OCI-LY7 (cell line): ENCODE data around the gene MED15. TPM values are rescaled to one million over a fixed set of nuclear protein-coding genes. Genes with fewer than 3 reads are reported as not detected.
"Not testable (repeated sequence)": the region's sequence is repeated elsewhere in the genome, so short reads cannot be mapped to it uniquely, and the experiment has no call there.

Experiments
- BruUV-seq: library from RNA; stranded (reverse); fragments of 400-500 nt; replicated peaks from 2 replicates; lab custom pipeline; 2021; lab: Mats Ljungman, UMichigan
- CTCF ChIA-PET: fragments of 300-600 bp; sonication (Branson Sonifier 250); formaldehyde crosslinking; loops from one replicate; lab custom pipeline; 2022; ENCODE audit warnings: antibody characterized with exemption; ENCODE audit not compliant: unreplicated experiment; lab: Charles Lee
- POLR2A ChIA-PET: fragments of 300-600 bp; sonication (Branson Sonifier 250); formaldehyde crosslinking; loops from one replicate; lab custom pipeline; 2022; ENCODE audit warnings: antibody characterized with exemption; lab: Charles Lee
- DNase-seq: peaks from one replicate; pipeline ENCODE4 v3.0.0-alpha.2; 2015; ENCODE audit warnings: low spot score
- H2AFZ ChIP-seq: fragments of 200-600 bp; sonication (generic), shearing (Covaris generic); 2 replicates; pipeline ENCODE4 v1.6.1; 2014; ENCODE audit warnings: mild to moderate bottlenecking, antibody characterized with exemption, low read length, moderate library complexity
- H3K27ac ChIP-seq: fragments of 200-600 bp; sonication (generic); 2 replicates; pipeline ENCODE4 v1.5.1; 2014; ENCODE audit warnings: mixed run types, low read depth, mild to moderate bottlenecking, moderate library complexity, low read length, inconsistent platforms; ENCODE audit not compliant: poor library complexity, severe bottlenecking
- H3K36me3 ChIP-seq: fragments of 200-600 bp; sonication (generic); 2 replicates; pipeline ENCODE4 v1.6.1; 2014; ENCODE audit warnings: mild to moderate bottlenecking, antibody characterized with exemption, low read length, moderate library complexity, mixed read lengths; ENCODE audit not compliant: insufficient read depth
- H3K4me1 ChIP-seq: fragments of 200-600 bp; sonication (generic); 2 replicates; pipeline ENCODE4 v1.5.1; 2014; ENCODE audit warnings: mild to moderate bottlenecking, low read length; ENCODE audit not compliant: insufficient read depth, poor library complexity, severe bottlenecking
- H3K4me2 ChIP-seq: fragments of 200-600 bp; sonication (generic); 2 replicates; pipeline ENCODE4 v1.6.1; 2014; ENCODE audit warnings: mild to moderate bottlenecking, low read length
- H3K4me3 ChIP-seq: fragments of 200-600 bp; sonication (generic); 2 replicates; pipeline ENCODE4 v1.5.1; 2014; ENCODE audit warnings: mild to moderate bottlenecking, low read depth, low read length; ENCODE audit not compliant: poor library complexity, severe bottlenecking
- H3K79me2 ChIP-seq: fragments of 200-600 bp; sonication (generic); 2 replicates; pipeline ENCODE4 v1.6.1; 2016; ENCODE audit warnings: low read depth, mild to moderate bottlenecking, low read length, moderate library complexity, mixed read lengths; ENCODE audit not compliant: insufficient read depth
- H3K9me2 ChIP-seq: fragments of 200-600 bp; sonication (generic); 2 replicates; pipeline ENCODE4 v1.6.1; 2016; ENCODE audit warnings: mild to moderate bottlenecking, low read length, mixed read lengths; ENCODE audit not compliant: insufficient read depth
- H3K9me3 ChIP-seq: fragments of 200-600 bp; sonication (generic); 2 replicates; pipeline ENCODE4 v1.6.1; 2014; ENCODE audit warnings: mild to moderate bottlenecking, mixed run types, low read length, mixed read lengths
- H4K20me1 ChIP-seq: fragments of 200-600 bp; sonication (generic); 2 replicates; pipeline ENCODE4 v1.6.1; 2014; ENCODE audit warnings: mild to moderate bottlenecking, antibody characterized with exemption, low read length, moderate library complexity, mixed read lengths; ENCODE audit not compliant: insufficient read depth
- CTCF ChIP-seq: fragments of 200-600 bp; sonication (generic); conservative IDR thresholded peaks from 2 replicates; pipeline ENCODE4 v1.5.1; 2014; ENCODE audit warnings: mild to moderate bottlenecking, antibody characterized with exemption, low read length, moderate library complexity, mixed read lengths
- EZH2phosphoT487 ChIP-seq: fragments of 200-600 bp; sonication (generic); IDR thresholded peaks from 2 replicates; pipeline ENCODE4 v1.6.1; 2018; ENCODE audit warnings: low read depth, borderline replicate concordance, mild to moderate bottlenecking, mixed run types, antibody characterized with exemption, low read length, moderate library complexity, mixed read lengths
- intact Hi-C: fragments of 100-400 bp; cut with micrococcal nuclease; formaldehyde crosslinking; loops from one replicate; pipeline ENCODE4 v1.10.0; 2022; ENCODE audit not compliant: unreplicated experiment
- total RNA-seq, 2 experiments: library from RNA; depleted of rRNA in 1 of 2; stranded (reverse); fragments of >200 nt in 1 of 2; shearing (Covaris generic) in 1 of 2; gene quantifications; 2 replicates each; pipeline ENCODE4 v1.2.3, GENCODE V29; 2014 to 2022

The MED15 gene
- total RNA-seq, 2 experiments from 2014 or later: 28.7 to 79.2 TPM

DNA sequence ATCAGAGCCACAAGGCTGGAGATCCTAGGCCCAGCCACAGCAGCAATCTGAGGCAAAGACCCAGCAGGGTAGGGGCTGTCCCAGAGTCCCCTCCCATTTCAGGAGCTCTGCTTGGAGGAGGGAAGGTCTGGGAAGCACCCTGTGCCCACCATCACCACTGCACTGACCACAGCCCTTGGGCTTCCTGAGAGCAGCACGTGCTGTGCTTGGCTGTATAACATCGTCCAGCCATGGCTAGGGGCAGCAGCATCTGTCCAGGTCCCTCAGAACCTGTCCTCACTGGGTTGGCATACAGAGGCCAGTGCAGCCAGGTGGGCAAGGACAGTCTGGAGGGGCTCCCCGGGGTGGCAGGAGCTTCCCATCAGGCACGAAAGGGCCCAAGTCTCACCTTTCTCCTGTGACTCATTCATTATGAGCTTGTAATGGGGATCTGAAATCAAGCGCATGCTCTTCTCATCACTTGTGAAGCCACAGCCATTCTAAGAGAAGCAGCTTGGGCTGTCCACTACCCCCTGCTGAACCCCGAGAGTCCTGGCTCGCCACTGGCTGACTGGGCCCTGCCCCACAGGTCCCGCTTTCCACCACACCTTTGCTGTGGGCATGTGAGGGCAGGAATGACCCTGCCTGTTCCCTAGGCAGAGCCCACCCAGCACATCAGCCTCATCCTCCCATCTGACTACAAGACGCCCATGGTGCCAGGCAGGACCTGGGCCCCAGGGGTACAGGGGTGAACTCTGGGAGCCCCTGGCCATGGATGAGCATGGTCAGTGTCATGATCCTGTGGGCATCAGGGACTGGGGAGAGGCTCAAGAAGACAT lies 83.3 kb downstream of the MED15 start:
- intact Hi-C loops: no loop called here
- ChIA-PET CTCF (no interaction called here), POLR2A (no interaction called here)
- Histone ChIP-seq H3K27ac (no peak overlapping the region), H3K79me2 (no peaks in the 10 kb centered on the region), H3K9me2 (no peaks in the 10 kb centered on the region), H4K20me1 (no peaks in the 10 kb centered on the region), H3K9me3 (no peaks in the 10 kb centered on the region), H3K36me3 (peaks cover 10% of the 10 kb centered on the region; the same call in 1 of the 2 replicates), H3K4me1 (no peaks in the 10 kb centered on the region), H3K4me2 (no peak overlapping the region), H2AFZ (no peak overlapping the region), H3K4me3 (no peak overlapping the region)
- TF ChIP-seq CTCF: no peak
- TF ChIP-seq EZH2phosphoT487: no peak
- no TSS peak for BruUV-seq
- DNase-seq: no peak

GRCh38 chr22:20591295-20591645 lies 83.9 kb downstream of the MED15 start:
- Histone ChIP-seq H3K4me2 (no peak overlapping the region), H3K4me1 (no peaks in the 10 kb centered on the region), H3K9me2 (no peaks in the 10 kb centered on the region), H3K36me3 (peaks cover 7% of the 10 kb centered on the region; the same call in 1 of the 2 replicates), H3K27ac (no peak overlapping the region), H3K9me3 (no peaks in the 10 kb centered on the region), H4K20me1 (no peaks in the 10 kb centered on the region), H3K4me3 (no peak overlapping the region), H3K79me2 (no peaks in the 10 kb centered on the region), H2AFZ (no peak overlapping the region)
- TF ChIP-seq CTCF: no peak
- TF ChIP-seq EZH2phosphoT487: no peak
- BruUV-seq: no TSS peak
- intact Hi-C loops: no loop called here
- CTCF ChIA-PET: no interaction called here
- DNase-seq: no peak
- POLR2A ChIA-PET: no interaction called here

DNA sequence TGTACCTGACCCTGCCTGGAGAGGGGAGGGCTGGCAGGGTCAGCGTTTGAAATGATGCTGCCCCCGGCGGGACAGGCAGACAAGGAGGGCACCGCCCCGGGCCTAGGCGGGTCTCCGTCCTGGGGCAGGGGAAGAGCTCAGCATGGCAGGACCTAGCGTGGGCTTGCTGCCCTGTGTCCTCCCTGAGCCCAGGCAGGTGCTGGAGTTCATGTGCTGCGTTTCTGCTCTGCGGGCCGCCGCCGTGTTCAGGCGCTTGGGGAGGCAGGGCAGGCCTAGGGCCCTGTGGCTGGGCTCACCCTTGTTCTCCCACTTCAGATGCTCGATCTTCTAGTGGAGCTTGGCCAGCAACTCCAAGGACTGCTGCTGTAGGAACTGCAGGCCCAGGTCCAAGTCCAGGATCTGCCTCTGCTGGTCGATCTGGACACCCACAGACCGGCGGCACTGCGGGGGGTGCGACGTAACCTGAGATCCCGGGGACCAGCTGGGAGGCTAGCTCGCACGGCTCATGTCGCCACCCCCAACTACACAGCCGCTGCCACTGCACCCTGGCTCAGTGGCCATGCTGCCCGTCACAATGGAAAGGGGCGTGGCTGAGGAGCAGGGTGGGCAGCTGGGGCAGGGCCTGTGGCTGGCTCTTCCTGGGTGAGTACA lies 84.4 kb downstream of the MED15 start:
- TF ChIP-seq CTCF (no peak), EZH2phosphoT487 (no peak)
- Histone ChIP-seq H3K4me1 (no peaks in the 10 kb centered on the region), H3K9me2 (no peaks in the 10 kb centered on the region), H3K4me2 (no peak overlapping the region), H2AFZ (no peak overlapping the region), H3K9me3 (no peaks in the 10 kb centered on the region), H4K20me1 (no peaks in the 10 kb centered on the region), H3K79me2 (no peaks in the 10 kb centered on the region), H3K4me3 (no peak overlapping the region), H3K27ac (no peak overlapping the region), H3K36me3 (peaks cover 4% of the 10 kb centered on the region; the same call in 1 of the 2 replicates)
- intact Hi-C loops: no loop called here
- no TSS peak for BruUV-seq
- no peak for DNase-seq
- ChIA-PET CTCF (no interaction called here), POLR2A (no interaction called here)

DNA sequence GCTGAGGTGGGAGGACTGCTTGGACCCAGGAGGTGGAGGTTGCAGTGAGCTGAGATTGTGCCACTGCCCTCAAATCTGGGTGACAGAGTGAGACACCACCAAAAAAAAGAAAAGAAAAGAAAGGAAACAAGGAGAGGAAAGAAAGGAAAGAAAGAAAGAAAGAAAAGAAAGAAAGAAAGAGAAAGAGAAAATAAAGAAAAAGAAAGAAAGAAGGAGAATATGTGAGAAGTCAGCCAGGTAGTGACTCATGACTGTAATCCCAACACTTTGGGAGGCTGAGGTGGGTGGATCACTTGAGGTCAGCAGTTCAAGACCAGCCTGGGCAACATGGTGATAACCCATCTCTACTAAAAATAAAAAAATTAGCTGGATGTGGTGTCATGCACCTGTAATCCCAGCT lies 86.6 kb downstream of the MED15 start:
- POLR2A ChIA-PET, intact Hi-C loops, H4K20me1 ChIP-seq, DNase-seq, H3K9me3 ChIP-seq, BruUV-seq, H3K4me3 ChIP-seq, H3K4me1 ChIP-seq, H3K79me2 ChIP-seq, H3K9me2 ChIP-seq, H3K36me3 ChIP-seq, H3K27ac ChIP-seq, CTCF ChIA-PET, H2AFZ ChIP-seq, H3K4me2 ChIP-seq: not testable (repeated sequence)
